Stimulated activated CD4-positive, alpha-beta T cell treated with anti-CD3 and anti-CD28 coated beads, Interleukin-15, amount 100 ng/mL, for 48 hours (primary cell): ENCODE measurements around the gene LCE1F.

Experiments used
- DNase-seq, 2 donors: peaks; one replicate each; pipeline ENCODE4 v3.0.0-alpha.2; 2020; ENCODE audit warnings: low read depth in 2 of 2

The LCE1F gene

GRCh38 chr1:152776361-152776760, 1.4 kb downstream of the LCE1F start:
- no peak for DNase-seq

DNA sequence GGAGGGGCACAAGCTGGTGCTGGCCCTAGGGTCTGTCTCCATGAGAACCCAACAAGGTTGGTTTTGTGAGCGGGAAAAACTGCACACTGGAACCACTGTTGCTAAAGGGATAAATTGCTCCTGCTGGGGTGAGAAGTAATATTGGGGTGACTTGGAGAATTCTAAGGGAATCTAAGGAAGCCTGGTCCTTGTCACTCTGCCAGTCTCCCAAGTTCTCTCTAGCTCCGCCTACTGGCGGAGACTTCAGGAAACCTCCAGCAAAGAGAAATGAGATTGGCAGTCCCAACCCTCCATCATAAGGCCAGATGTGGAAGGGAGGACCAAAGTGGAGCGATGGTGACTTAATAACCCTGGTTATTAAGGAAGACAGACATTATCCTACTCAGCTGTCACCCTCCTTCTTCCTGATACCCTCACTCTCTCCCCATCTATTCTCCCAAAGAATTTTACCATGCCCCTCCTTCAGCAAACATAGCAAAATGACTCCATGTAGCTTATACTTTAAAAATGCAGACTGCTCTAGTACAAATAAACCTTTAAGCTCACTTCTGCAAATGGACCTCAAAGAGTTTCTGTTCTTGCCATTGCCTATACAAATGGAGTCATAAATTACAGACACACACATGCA, 2.7 kb downstream of the LCE1F start:
- DNase-seq = no peak

GRCh38 chr1:152783095-152783494, 8.2 kb downstream of the LCE1F start:
- DNase-seq = no peak

DNA sequence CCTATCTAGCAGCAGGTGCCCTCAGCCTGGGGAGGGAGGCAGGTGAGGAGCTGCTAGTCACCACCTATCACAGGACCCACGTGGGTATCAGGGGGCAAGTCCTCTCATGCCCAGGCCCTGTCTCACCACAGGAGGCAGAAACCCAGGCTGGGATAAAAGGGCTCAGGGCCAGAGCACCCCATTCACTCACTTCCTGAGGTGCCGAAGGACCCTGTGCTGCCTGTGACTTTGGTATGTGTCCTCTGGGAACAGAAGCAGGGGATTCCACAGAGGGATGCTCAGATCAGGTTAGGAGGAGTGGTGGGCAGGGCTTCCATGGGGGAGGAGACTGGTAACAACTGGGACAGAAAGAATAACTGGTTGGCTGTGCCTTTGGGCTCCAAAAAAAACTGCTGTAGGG, 11.1 kb downstream of the LCE1F start, which contains the start of gene LCE1E:
LCE1E (plus strand) TSS at position 181 of the 400 bp plus-strand sequence. CDS start 1,043 bp downstream, outside the sequence.
- DNase-seq = no peak

DNA sequence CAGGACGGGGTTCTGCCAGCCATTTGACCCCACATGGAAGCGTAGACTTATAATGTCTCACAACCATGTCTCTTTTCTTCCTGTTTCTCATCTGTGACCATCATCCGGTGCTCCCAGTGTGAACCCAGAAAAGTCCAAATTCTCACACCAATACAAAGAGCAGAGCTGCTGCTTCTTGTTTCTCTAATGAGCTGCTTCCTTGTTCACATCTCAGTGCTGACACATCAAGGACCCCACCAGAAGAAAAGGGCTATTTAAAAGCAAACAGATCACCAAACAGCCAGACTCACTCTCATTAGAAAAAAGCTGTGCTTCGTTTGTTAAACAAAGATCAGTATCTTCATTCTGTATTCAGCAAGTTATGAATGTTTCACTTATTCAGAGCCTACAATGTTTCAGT, 20.7 kb downstream of the LCE1F start:
- no peak for DNase-seq

GRCh38 chr1:152796421-152796820, 21.5 kb downstream of the LCE1F start, which contains the start of gene LCE1D:
Gene LCE1D (plus strand): TSS chr1:152796721. CDS start chr1:152797795, 1,074 bp downstream.
- DNase-seq = no peak

- DNase-seq = no peak
Measured at GRCh38 chr1:152801333-152801732, 26.4 kb downstream of the LCE1F start.

GRCh38 chr1:152806576-152806975, 31.6 kb downstream of the LCE1F start, which contains the start of gene LCE1C:
Gene LCE1C (minus strand): TSS chr1:152806651. CDS start chr1:152805478, 1,173 bp downstream.
- DNase-seq = no peak

- no peak for DNase-seq
Measured at GRCh38 chr1:152811050-152811449, 36.1 kb downstream of the LCE1F start.

GRCh38 chr1:152811671-152812070, 36.7 kb downstream of the LCE1F start, which contains the start of gene LCE1B:
Gene LCE1B (plus strand): TSS chr1:152811971. CDS start chr1:152812447, 476 bp downstream.
- no peak for DNase-seq

- DNase-seq = no peak
Measured at GRCh38 chr1:152817309-152817708, 42.4 kb downstream of the LCE1F start.

GRCh38 chr1:152823294-152823693, 48.4 kb downstream of the LCE1F start:
- no peak for DNase-seq

DNA sequence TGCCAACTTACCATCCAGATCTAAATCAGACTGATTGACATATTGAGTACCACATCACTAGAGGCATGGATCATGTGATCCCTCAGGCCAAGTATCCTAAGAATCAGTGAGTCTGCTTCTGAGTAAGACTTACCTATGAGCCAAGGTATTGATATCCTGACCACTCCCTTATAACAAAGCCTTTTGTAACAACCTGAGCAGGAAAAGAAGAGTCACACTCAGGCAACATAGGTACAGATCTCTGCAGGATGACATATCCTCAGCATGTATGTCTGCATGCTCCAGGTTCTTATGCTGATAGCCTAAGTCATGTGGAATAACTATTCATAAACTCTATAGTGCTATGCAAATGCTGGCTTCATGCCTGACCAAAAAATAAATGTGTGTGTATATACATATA, 50.0 kb downstream of the LCE1F start:
- no peak for DNase-seq
